ENCODE measurements around the gene ETV4. TPM values are rescaled to one million over a fixed set of nuclear protein-coding genes. Genes with fewer than 3 reads are reported as not detected.
A peak's percentile ranks its signal among the peaks of the same experiment; 100 is the strongest.

Gene ETV4
- total and polyA plus RNA-seq, 2 of the 13 experiments (the other 11 are each of a cell fraction or from before 2014, with no cell fraction given) = 128 to 330 TPM

DNA sequence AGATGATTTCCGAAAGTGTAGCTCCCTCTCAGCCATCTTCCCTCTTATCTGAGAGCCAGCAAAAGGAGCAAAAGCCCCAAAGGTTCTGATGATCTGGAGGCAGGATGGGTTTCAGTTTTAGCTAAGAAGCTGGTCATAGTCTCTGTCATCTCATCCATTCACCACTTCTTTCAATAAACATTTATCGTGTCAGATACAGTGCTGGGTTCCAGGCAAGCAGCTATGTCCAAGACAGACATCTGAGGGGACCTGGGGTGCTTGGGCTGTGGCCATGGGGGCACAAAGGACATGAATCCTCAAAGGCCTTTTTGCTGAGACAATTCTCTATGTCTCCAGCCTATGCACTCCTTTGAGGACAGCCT is 1.0 kb upstream of the ETV4 start (continued):
- TF ChIP-seq ZBTB20 (CRISPR knock-in tag; IDR thresholded peaks at IDR 0.05; ENCODE audit: borderline replicate concordance, low read depth) = 0 out of 2 replicates have a peak, but pooled peaks have one; percentile 2
- no peak for TF ChIP-seq PRDM4 (CRISPR knock-in tag; IDR thresholded peaks at IDR 0.05; ENCODE audit: borderline replicate concordance)
- TF ChIP-seq, protein P1, sequence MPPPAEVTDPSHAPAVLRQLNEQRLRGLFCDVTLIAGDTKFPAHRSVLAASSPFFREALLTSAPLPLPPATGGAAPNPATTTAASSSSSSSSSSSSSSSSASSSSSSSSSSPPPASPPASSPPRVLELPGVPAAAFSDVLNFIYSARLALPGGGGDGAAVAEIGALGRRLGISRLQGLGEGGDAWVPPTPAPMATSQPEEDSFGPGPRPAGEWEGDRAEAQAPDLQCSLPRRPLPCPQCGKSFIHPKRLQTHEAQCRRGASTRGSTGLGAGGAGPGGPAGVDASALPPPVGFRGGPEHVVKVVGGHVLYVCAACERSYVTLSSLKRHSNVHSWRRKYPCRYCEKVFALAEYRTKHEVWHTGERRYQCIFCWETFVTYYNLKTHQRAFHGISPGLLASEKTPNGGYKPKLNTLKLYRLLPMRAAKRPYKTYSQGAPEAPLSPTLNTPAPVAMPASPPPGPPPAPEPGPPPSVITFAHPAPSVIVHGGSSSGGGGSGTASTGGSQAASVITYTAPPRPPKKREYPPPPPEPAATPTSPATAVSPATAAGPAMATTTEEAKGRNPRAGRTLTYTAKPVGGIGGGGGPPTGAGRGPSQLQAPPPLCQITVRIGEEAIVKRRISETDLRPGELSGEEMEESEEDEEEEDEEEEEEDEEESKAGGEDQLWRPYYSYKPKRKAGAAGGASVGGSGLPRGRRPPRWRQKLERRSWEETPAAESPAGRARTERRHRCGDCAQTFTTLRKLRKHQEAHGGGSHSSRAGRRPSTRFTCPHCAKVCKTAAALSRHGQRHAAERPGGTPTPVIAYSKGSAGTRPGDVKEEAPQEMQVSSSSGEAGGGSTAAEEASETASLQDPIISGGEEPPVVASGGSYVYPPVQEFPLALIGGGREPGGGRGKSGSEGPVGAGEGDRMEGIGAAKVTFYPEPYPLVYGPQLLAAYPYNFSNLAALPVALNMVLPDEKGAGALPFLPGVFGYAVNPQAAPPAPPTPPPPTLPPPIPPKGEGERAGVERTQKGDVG (CRISPR knock-in tag; IDR thresholded peaks at IDR 0.05; ENCODE audit: borderline replicate concordance) = no peak
- peak; percentile 45; the same call in 1 of the 2 replicates for TF ChIP-seq POLR2G (IDR thresholded peaks at IDR 0.05; ENCODE audit: low read depth, low read length)
- no peak for TF ChIP-seq ZNF30 (CRISPR knock-in tag; IDR thresholded peaks at IDR 0.05)
- TF ChIP-seq MAFK (conservative IDR thresholded peaks at IDR 0.05 in 1 of 2, IDR thresholded peaks at IDR 0.05 in 1 of 2; ENCODE audit: low read length in 2 of 2) = no peak
- TF ChIP-seq SALL2 (CRISPR knock-in tag; IDR thresholded peaks at IDR 0.05) = no peak
- TF ChIP-seq, protein P2, sequence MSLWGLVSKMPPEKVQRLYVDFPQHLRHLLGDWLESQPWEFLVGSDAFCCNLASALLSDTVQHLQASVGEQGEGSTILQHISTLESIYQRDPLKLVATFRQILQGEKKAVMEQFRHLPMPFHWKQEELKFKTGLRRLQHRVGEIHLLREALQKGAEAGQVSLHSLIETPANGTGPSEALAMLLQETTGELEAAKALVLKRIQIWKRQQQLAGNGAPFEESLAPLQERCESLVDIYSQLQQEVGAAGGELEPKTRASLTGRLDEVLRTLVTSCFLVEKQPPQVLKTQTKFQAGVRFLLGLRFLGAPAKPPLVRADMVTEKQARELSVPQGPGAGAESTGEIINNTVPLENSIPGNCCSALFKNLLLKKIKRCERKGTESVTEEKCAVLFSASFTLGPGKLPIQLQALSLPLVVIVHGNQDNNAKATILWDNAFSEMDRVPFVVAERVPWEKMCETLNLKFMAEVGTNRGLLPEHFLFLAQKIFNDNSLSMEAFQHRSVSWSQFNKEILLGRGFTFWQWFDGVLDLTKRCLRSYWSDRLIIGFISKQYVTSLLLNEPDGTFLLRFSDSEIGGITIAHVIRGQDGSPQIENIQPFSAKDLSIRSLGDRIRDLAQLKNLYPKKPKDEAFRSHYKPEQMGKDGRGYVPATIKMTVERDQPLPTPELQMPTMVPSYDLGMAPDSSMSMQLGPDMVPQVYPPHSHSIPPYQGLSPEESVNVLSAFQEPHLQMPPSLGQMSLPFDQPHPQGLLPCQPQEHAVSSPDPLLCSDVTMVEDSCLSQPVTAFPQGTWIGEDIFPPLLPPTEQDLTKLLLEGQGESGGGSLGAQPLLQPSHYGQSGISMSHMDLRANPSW (CRISPR knock-in tag; IDR thresholded peaks at IDR 0.05; ENCODE audit: borderline replicate concordance) = no peak
- no peak for TF ChIP-seq ZNF652 (CRISPR knock-in tag; IDR thresholded peaks at IDR 0.05; ENCODE audit: borderline replicate concordance, low read depth)
- peak; percentile 13 for TF ChIP-seq ZEB1 (IDR thresholded peaks at IDR 0.05; ENCODE audit: insufficient replicate concordance, low read depth)
- no peak for TF ChIP-seq RARA (CRISPR knock-in tag; IDR thresholded peaks at IDR 0.05)
- TF ChIP-seq CREM (IDR thresholded peaks at IDR 0.05) = no peak
- TF ChIP-seq CREM (CRISPR knock-in tag; IDR thresholded peaks at IDR 0.05) = no peak
- TF ChIP-seq ZNF761 (CRISPR knock-in tag; conservative IDR thresholded peaks at IDR 0.05) = no peak
- TF ChIP-seq TFE3 (CRISPR knock-in tag; IDR thresholded peaks at IDR 0.05) = no peak
- no peak for TF ChIP-seq CBFB (CRISPR knock-in tag; IDR thresholded peaks at IDR 0.05)
- no peak for TF ChIP-seq SMAD3 (CRISPR knock-in tag; IDR thresholded peaks at IDR 0.05)
- no peak for TF ChIP-seq KDM1A (CRISPR knock-in tag; IDR thresholded peaks at IDR 0.05)
- no peak for TF ChIP-seq SAP130 (CRISPR knock-in tag; IDR thresholded peaks at IDR 0.05; ENCODE audit: low read depth)
- no peak for TF ChIP-seq ZNF251 (CRISPR knock-in tag; IDR thresholded peaks at IDR 0.05)
- no peak for TF ChIP-seq ZNF597 (CRISPR knock-in tag; IDR thresholded peaks at IDR 0.05)
